Right lung (tissue), 5 donors: ENCODE results near the gene FOSL2. TPM values are rescaled to one million over a fixed set of nuclear protein-coding genes. Genes with fewer than 3 reads are reported as not detected.

Source experiments
- DNase-seq, 2 donors: peaks; one replicate each; pipeline ENCODE4 v3.0.0-alpha.2; 2013
- polyA plus RNA-seq, 5 donors: library from polyadenylated mRNA; unstranded; fragments of 120-200 nt; gene quantifications; one replicate each; pipeline versions ENCODE4 v1.2.1 to v1.2.3, GENCODE V29; 2013; ENCODE audit warnings: inconsistent platforms in 1 of 5, low replicate concordance in 1 of 5; ENCODE audit not compliant: insufficient read length in 5 of 5, insufficient read depth in 1 of 5

Gene FOSL2
- polyA plus RNA-seq, 5 donors, result 10.2 to 14.3 (median 12.7) TPM

DNA sequence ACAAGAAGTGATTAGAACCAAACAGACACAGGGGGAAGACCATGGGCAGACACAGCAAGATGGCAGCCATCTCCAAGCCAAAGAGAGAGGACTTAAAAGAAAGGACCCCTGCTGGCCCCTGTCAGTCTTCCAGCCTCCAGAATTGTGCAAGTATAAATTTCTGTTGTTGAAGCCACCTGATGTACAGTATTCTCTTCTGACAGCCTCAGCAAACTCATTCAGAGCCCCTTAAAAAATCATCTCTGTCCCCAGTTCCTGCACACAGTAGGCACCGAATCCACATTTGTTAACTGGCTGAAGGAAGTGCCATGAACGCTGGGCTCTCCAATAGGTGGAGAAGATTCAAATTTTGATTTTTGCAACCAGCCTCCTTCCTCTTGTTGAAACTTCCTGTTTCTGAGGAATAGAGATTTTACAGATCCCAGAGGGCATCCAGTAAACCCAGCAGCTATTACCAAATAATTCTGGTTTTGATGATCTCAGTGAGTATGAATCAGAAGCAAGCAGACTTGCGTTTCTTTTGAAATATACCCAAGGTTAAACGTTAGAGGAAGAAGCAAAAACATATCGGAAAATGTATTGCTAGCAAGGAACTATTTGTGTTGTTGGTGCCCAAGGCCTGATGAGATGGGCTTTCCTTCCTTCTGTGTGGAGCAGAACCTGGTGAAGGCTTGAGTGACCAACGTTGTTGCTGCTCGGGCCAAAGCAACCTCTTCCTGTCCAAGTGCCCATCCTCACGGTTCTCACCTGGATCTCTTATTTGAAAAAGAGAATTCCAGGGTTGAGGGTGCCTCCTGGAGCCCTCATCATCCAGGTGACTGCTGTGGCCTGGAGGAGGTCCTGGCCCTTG is 55.5 kb downstream of the FOSL2 start:
- DNase-seq, result no peak

DNA sequence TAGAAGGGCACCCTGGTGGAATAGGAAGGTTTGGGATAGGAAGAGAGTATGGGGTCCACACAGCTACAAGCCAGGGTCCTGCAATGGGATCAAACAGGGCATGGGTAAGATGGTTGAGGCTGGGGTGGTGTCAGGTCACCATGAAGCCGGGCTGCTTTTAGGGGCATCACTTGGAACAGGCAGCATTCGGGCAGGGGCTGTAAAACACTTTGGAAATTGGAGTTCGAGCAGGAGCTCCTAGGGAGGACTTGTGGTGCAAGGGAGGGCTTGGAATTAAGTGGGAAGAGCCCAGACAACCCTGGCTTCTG is 56.1 kb downstream of the FOSL2 start:
- DNase-seq, result no peak

DNA sequence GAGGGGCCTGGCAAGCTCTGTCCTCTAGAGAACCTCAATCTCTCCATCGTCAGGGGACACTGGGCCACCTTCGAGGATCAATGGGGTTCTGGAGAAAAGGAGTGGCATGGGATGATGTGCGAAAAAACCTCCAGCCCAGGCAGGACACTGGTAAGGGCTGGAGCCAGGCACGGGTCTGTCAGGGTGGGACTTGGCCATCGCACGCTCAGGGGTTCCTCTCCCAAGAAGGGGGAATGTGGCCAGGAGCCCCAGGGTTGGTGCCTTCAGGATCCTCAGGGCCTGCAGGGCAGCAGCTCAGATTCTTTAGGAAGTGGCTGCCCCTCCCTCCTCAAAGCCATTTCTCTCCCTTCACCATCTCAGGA is 56.4 kb downstream of the FOSL2 start:
- no peak for DNase-seq

DNA sequence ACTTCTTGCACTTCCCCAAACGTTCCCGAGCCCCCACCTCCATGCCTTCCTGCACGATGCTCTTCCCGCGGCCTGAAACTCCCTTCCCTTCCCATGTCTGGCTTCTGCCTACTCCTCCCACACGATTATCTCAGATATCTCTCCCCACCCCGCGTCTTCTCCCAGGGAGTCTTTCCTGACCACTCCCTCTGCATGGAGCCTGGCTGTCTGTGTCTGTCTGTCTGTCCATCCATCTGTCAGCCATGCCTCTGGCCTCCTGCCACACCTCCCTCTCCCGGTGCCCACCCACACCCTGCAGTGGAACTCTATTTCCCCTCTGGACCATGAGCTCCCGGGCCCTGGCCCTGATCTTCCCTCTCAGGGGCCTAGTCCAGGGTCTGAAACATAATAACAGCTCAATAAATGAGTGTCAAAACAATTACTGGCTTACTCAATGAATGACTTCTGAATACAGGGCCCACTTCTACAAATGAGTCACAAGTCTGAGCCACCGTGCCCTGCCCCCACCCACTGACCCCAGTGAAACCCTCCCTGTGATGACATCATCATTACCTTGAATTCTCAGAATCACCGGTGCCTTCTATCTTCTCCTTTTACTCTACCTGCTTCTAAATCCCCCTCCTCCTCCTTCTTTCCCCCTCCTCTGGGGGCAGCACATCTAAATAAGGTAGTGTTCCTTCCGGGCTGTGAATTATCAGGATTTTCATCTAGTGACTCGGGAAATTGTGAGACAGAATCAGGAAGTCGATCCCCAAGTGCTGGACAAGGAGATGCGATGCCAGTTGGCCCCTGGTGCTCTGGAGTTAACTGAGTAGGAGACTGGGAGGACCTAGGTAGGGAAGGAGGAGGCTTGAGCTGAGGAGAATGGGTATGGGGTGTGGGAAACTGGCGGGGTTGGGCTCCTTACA is 57.1 kb downstream of the FOSL2 start:
- no peak for DNase-seq

DNA sequence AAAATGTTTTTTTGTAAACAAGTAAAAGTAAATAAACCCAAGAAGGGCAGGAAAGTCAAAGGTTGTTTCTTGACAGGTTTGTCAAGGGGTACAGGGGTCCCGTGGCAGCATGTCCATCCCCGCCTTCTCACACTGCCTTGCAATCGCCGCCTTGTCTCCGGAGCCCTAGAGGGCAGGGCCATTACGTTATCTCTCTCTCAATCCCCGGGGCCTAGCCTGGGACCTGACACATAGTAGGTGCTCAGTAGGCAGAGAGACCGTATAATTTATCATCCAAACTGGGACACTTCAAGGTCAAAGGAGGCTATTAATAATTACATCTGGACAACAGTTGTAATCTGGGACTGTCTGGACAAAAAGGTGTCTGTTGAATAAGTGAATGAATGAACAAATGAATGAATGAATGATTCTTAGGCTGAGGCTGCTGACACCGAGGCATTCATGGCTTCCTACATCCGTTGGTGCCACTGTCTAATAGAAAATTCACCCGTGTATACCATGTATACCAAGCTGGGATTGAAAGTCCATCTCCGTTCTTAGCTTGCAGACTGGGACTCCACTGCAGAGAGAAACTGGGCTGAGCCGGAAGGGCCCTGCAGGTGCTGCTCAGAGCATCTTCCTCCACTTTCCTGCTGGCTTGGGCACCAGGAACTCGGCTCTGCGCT is 58.4 kb downstream of the FOSL2 start:
- DNase-seq, result no peak

DNA sequence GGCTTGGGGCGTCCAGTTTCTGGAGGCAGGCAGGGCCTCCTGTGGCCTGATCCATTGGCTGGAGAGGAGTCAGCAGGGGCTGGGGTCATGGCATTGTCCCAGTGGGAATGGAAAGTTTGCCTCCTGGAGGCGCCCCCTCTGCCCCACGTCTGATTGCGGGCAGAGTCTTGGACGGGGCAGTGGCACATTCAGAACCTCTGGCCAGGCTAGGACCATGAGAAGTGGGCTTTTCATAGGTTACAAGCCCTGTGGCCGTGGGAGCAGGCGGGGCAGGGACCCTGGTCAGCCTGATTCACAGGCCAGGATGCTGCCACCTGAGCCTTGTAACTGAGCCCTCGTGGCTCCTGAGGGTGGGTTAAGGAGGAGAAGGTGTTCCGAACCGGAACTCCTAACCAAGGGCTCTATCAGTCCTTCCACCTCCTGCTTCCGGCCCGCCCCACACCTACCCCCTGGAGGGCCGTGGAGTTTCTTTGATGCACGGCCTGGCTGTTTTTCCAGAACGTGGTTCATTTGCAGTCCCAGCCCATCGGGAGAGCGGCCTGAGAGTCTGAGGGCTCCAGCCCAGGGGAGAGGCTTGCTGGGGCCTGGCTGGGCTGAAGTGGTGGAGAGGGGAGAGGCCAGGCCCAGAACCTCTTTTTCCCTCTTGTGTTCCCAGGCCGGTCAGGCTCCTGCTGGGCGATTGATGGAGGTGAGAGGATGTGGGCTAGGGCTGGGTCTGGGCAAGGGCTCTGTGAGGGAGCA is 59.3 kb downstream of the FOSL2 start:
- no peak for DNase-seq

DNA sequence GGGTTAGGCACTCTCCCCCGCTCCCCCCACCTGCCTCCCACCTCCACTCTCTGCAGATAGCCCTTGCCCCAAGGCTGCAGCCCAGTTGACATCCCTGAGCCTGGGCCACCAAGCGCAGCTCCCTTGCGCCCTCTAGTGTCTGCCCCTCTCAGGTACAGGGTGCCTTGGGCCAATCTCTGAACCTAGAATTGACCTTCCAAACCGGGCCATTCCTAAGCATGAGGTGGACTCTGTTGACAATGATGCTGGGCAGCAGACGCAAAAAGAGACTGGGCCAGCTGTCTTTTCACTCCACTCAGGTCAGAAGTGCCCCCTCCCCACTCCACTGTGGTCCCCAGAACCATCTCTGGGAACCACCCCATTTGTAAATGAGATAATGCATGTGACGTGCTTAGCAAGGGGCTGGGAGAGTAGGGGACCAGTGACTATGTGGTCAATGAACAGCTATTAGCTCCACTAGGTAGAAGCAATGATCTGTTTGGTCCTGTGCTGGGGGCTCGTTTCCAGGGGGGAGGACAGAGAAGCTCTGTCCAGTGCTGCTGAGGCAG is 60.0 kb downstream of the FOSL2 start:
- DNase-seq, result peak in 1 of 2 donors; percentile 33

DNA sequence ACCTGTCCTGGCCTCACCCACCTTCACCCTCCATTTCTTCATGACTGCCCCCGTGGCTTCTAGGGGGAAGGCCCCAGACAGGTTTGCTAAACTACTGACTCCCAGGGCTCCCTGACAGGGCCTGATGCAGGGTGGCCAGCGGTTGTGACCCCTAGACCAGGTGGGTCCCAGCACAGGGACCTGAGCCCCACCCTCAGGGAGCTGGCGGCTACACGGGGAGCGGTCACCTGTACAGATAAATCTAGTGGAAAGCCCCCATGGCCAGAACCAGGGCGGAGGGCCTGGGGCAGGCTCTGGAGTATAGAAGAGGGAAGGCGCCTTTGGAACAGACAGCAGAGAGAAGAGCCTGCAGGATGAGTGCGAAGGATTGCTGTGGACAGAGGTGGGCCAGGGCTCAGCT is 60.7 kb downstream of the FOSL2 start:
- DNase-seq, result no peak

DNA sequence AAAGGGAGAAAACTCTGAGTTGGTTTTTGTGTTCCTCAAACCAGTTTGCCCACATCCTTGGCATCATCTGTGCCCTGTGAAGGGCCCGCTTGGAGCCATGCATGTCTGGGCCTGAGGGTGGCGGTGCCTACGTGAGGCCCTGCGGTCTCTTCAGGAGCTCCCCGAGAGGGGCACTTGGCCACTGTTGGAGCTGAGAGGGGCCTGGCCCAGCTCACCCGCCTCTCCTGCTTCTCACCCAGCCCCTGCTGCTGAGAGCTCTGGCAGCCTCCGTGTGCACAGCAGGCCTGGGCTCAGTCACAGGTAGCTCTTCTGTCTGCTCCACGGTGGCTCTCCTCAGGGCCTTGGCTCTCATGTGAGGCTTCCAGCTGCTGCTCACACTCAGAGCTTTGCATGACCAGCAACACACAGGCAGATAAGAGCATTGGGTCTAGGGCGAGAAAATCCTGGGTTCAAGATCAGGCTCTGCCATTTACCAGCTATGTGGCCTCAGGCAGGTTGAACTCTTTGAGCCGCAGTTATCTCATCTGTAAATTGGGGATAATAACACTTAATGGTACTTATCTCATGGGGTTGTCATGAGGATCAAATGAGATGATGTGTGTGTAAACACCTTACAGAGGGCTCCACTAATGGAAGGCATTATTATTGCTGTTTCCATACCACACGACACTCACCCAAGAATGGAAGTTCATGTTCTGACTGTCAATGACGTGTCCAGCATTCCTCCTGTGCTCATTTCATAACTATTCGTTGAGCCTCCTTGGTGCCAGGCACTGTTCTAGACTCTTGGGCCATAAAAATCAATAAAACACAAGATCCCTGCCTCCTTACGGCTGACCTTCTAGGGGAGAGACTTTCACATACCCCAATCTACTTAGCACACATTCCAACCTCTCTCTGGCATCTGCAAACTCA is 61.6 kb downstream of the FOSL2 start:
- DNase-seq, result peak in 1 of 2 donors; percentile 22

DNA sequence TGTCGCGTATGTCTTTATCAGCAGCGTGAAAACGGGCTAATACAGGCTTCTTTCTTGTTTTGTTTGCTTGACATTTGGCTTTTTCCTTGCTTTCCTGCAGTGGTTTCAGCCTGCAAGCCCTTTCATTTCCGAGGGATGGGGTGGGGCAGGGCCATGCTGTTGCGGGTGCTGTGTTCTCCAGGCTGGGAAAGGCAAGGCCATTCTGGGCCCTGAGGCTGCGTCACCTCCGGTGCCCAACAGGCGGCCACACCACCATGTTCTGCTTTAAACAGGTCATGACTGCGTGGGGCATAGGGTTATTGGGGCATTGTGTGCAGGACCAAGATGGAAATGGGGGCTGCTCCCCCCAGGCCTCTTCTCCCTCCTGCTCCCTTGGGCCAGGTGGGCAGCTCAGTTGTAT is 64.6 kb downstream of the FOSL2 start:
- DNase-seq, result no peak

DNA sequence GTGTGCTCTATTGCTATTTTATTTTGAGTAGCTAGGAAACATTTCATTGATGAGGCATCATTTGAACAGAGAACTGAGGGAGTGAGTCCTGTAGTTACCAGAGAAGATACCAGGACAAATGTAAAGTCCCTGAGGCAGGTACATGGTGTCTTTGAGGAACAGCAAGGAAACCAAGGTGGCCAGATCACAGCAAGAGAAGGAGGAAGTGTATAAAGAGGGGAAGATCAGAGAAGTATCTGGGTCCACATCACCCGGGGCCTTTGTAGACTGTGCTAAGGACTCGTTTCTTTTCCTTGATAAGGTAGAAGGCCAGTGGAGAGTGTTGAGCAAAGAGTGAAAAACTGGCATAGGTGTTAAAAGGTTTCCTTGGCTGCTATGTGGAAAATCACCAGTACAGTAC is 68.4 kb downstream of the FOSL2 start:
- DNase-seq, result no peak

DNA sequence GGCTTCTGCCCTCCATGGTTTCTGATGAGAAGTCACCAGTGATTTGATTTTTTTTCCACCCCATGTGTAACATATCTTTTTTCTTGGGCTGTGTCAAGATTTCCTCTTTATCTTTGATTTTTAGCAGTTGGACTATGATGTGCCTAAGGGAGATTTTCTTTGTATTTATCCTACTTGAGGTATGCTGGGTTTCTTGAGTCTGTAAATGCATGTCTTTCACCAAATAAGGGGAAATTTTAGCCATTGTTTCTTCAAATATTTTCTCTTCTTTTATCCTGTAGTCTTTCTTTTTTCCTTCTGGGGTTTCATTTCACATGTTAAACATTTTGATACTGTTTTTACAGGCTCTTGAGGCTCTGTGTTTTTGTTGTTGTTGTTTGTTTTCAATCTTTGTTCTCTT is 69.5 kb downstream of the FOSL2 start:
- no peak for DNase-seq

DNA sequence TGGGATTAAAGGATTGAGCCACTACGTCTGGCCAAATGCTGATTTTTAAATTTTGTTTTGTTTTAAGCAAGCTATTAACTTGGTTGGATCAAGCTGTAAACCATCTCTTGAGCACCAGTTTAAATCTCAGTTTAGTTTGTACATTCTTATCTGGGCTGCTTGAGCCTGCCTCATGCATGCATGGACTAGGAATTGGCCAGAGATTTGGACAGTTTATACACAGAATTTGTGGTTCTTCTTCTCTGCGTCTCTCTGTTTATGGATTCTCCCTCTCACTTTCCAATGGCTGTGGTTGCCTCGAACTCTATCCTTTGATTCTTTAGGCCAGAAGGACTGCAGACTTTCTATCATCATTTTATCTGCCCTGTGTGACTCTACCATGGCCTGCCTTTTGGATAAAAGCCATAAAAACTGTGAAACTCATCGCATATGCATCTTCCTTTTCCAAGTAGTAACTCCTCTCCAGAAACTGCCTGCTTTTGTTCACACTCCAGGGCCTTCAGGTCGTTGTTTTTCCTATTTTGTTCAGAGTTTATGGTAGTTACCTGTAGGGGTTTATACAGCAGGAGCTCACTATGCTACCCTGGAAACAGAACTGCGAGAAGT is 70.7 kb downstream of the FOSL2 start:
- no peak for DNase-seq

DNA sequence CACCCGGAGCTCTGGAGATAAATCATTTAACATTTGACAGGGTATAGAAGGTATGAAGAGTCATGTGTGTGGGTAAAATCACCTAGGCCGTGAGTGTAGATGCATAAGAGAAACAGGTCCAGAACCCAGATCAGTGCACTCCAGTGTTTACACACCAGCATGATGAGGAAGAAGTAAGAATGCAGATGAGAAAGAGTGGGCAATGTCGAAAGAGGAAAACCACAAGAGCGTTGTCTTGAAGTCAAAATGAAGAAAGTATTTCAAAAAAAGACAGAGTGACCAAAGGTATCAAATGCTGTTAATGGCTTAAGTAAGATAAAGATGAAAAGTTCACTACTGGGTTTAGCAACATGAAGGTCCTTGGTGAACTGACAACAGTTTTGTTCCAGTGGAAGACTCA is 71.2 kb downstream of the FOSL2 start:
- DNase-seq, result no peak

DNA sequence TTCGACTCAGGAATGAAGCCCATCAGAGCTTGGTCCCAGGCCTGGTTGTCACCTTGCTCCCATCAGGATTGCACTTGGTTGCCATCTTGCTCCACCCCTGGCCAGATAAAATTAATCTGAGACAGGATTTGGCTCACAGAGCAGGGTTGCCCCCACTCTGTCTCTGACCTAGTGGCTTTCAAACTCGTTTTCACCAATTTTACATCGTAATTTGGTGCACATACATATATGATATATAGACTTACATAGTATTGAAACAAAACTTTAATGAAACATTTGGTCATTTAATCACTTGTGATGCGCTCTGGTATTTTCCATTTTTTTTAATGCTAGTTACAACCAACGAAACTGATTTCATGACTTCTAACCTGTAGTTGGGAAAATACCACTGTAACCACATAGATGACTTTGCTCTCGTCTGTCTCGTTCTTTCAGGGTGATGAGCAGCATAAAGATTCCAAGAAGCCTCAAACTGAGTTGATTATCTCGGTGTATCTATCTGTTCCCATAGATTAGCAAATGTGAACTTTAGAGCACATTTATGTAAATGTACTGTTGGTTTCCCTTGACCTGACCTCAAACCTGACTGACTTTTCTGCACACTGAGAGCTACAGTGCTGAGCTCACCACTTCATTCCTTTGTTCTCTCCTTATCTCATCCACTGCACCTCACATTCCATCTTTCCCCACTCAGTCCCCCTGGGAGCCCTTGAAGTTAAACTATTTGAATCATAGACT is 72.7 kb downstream of the FOSL2 start:
- DNase-seq, result no peak
